Activated CD4-positive, alpha-beta T cell treated with anti-CD3 and anti-CD28 coated beads, Interleukin-2, Interleukin-6, amounts not matched to agents 100 ng/mL and 50 ng/mL, durations not matched to agents 16 hours and 8 hours (primary cell): ENCODE data around the gene EDN1.

Experiments used
- DNase-seq: peaks from one replicate; pipeline ENCODE4 v3.0.0-alpha.2; 2020

Gene EDN1

GRCh38 chr6:12270551-12271230 lies 19.5 kb upstream of the EDN1 start:
- DNase-seq, result peak; percentile 21

- DNase-seq, result no peak
These were observed 18.6 kb upstream of the EDN1 start for GRCh38 chr6:12271594-12271993.

- DNase-seq, result no peak
These were observed 18.2 kb upstream of the EDN1 start for GRCh38 chr6:12271997-12272396.

- DNase-seq, result no peak
These were observed 15.1 kb upstream of the EDN1 start for GRCh38 chr6:12275107-12275506.

GRCh38 chr6:12276930-12277315 lies 13.2 kb upstream of the EDN1 start:
- DNase-seq, result no peak

GRCh38 chr6:12277386-12277785 lies 12.8 kb upstream of the EDN1 start:
- no peak for DNase-seq

- DNase-seq, result no peak
These were observed 11.2 kb upstream of the EDN1 start for GRCh38 chr6:12278915-12279314.

GRCh38 chr6:12279322-12280091 lies 10.7 kb upstream of the EDN1 start:
- DNase-seq, result no peak

- no peak for DNase-seq
These were observed 9.7 kb upstream of the EDN1 start for GRCh38 chr6:12280458-12280857.

GRCh38 chr6:12280902-12281301 lies 9.3 kb upstream of the EDN1 start:
- no peak for DNase-seq

- DNase-seq, result no peak
These were observed 6.3 kb upstream of the EDN1 start for GRCh38 chr6:12283904-12284303.

- DNase-seq, result no peak
These were observed 3.6 kb upstream of the EDN1 start for GRCh38 chr6:12286373-12287110.

GRCh38 chr6:12288211-12288618 lies 1.9 kb upstream of the EDN1 start:
- no peak for DNase-seq

GRCh38 chr6:12288914-12289313 lies 1.2 kb upstream of the EDN1 start:
- DNase-seq, result no peak

GRCh38 chr6:12289365-12289919 lies 719 bp upstream of the EDN1 start:
- DNase-seq, result peak; percentile 74

- no peak for DNase-seq
These were observed 1.1 kb downstream of the EDN1 start for GRCh38 chr6:12291071-12291838.

GRCh38 chr6:12291839-12292604 lies 1.9 kb downstream of the EDN1 start:
- no peak for DNase-seq

GRCh38 chr6:12293235-12293930 lies 3.2 kb downstream of the EDN1 start:
- no peak for DNase-seq

- no peak for DNase-seq
These were observed 4.0 kb downstream of the EDN1 start for GRCh38 chr6:12293931-12294807.

GRCh38 chr6:12294851-12295536 lies 4.8 kb downstream of the EDN1 start:
- DNase-seq, result no peak
